HG02571 (cell line): Measurements from ENCODE around the gene INTS6.
A peak's percentile ranks its signal among the peaks of the same experiment; 100 is the strongest.
"Not testable (repeated sequence)": the region's sequence is repeated elsewhere in the genome, so short reads cannot be mapped to it uniquely, and the experiment has no call there.

Experiments
- ATAC-seq: cut with Tn5 transposase; IDR thresholded peaks from one replicate; pipeline ENCODE4 v1.9.1; 2021; ENCODE audit warnings: mild to moderate bottlenecking, moderate library complexity; ENCODE audit not compliant: unreplicated experiment

INTS6 gene

GRCh38 chr13:51415339-51415738 lies 37.5 kb downstream of the INTS6 start:
- not testable (repeated sequence) for ATAC-seq

- ATAC-seq = no peak
These were observed 40.4 kb downstream of the INTS6 start for GRCh38 chr13:51412431-51412830.

DNA sequence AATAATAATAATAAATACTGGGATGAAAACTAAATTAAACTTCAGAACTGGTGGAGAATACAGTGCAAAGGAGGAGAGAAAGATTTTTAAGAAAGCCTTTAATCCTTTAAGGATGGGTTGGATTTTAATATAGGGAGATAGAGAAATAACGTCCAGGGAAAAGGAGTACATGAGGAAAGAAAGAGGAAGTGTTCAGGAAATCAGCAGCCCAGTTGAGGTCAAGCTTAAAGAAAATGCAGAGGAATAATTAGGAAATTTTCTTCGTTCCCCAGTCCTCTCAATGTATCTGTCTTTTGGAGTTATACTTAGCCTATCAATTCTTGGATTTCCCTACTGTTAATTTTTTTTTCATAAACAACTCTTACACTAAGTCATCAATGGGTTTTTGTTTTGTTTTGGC lies 47.7 kb downstream of the INTS6 start:
- no peak for ATAC-seq

- ATAC-seq = no peak
These were observed 55.4 kb downstream of the INTS6 start for GRCh38 chr13:51397262-51397941.

DNA sequence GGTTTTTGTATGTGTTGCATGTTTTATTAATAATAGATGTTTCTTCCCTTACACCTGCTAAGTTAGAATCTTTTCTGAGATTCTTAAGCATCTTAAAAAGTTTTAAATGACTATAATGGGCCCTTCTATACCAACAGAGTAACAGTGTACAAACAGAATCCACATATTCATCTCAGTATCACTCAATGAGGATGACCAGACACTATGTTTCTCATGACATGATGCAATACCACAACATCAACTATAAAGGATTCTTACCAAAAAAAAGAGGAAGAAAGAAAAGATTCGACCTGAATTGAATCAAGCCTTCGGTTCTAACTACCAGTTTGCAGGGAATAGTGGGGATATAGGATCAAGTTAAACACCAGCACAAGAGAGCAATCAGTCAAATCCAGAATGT lies 56.5 kb downstream of the INTS6 start:
- ATAC-seq = peak; percentile 63

DNA sequence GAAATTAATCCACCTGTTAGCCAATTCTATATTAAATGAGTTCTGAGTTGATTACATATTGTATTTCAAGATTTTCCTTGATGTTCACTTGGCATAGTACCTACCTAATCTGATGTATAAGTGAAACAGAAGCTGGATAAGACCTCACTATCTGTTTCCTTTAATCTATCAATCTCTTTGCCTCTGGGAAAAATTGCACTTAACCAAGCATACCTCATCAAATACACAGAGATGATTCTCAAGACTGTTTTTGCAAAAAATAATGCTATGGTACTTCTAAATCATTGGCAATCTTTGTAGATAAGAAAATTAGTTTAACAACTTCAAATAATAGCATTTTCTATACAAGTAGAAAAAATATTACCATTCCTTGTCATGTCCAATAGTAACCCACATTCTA lies 58.1 kb downstream of the INTS6 start:
- ATAC-seq = no peak

GRCh38 chr13:51385114-51385513 lies 67.7 kb downstream of the INTS6 start:
- no peak for ATAC-seq

DNA sequence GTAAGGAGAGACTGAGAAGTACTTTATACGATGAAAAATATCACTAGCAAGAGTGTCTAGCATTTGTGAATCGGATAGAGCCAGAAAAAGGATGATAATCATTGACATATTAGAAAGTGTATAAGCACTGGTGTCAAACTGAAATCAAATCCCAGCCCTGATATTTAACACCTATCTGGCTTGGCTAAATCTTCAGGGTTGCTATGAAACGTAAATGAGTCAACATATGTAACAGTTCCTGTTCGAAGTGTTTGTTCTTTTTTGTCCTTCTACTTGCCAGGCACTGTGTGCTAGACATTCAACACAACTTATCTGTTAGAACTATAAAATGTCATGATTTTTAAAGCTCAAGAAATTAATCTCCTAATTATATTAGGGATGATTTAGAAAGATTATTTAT lies 72.6 kb downstream of the INTS6 start:
- no peak for ATAC-seq

- no peak for ATAC-seq
These were observed 79.4 kb downstream of the INTS6 start for GRCh38 chr13:51373451-51373850.

DNA sequence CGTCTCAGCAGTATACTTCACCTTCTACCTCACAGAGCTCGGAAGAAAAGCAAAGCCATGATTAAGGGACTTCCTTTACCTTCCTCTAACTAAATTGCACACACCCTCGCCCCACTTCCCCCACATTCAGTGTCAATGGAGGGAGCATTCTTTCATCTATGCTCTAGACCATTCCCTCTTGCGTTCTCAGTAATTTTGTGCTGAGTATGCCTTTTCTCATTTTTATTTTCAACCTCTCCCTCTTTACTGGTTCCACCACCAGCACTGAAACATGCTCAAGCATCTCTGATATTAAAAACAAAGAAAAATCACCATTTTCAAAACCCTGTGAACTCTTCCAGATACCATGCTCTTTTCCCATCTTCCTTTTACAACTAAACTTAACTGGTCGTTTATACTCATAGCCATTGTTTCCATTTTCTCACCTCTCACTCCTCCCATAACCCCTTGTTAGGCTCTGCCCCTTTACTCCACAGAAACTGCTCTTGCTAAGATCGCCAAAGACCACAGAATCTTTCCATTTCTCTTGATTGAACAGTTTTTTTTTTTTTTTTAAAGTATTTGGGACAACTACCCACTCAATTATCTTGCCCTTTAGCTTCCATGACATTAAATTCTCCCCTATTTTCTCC lies 81.0 kb downstream of the INTS6 start:
- ATAC-seq = no peak

GRCh38 chr13:51370811-51371210 lies 82.0 kb downstream of the INTS6 start:
- ATAC-seq = no peak

DNA sequence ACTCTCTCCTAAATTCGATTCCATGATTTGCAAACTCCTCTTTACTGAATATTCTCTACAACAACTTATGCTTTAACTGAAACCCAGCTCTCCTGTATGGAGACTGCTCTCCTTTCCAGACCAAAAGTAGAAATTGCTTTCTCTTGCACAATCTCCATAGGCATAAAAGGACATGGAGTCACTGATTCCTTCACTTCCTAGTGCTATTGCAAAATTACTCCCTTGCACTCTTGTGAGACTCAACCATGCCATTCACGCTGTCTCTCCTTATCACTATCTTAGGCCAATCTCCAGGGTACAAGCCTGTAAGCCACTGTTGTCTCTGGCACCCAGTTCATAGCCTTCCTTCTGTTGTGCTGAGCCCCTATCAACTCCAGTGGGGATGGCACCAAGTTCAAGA lies 82.7 kb downstream of the INTS6 start:
- no peak for ATAC-seq

DNA sequence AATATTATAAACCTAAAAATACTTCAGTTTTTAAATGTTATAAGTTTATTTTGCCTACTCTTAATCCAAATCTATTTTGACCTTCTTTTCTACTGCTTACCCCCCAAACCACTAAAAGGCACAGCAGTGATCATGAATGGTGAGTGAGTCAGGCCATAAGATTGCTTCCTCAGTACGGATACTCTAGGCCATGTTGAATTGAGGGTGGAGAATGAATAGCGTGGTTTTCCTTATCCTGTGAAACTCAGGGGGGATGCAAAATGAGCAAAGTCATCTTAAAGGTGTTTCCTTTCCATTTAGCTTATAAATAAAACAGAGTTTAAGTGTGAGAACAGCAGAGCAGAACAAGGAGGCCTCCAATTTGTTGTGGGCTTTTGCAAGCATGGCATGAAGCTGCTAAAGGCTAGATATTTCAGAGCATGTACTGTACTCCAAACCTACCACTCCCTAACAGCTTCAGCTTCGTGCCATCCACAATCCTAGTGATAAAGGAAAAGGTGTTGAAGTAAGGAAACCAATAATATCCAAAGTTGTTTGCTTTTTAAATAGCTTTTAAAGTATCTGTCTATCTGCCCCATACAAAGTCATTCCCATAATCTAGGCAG lies 88.3 kb downstream of the INTS6 start:
- no peak for ATAC-seq

DNA sequence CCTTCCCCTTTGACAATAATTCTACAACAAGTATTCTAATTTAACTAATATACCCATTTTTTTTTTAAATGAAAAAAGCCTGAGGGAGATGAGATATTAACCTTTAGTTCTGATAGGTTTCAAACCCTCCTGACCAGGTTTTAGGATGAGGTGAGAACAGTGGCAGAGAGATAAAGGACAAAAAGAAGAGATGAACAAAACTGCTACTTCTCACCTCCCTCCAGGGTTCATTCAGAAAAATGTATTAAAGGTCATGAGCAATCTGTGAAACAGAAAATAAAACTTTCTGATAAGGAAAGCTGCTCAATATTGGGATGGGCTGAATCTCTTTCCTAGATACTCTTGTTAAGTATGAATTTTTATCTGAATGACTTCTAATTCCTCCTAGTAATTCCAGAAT lies 89.2 kb downstream of the INTS6 start:
- ATAC-seq = no peak

GRCh38 chr13:51361106-51361505 lies 91.7 kb downstream of the INTS6 start:
- no peak for ATAC-seq

GRCh38 chr13:51360489-51360888 lies 92.3 kb downstream of the INTS6 start:
- no peak for ATAC-seq

GRCh38 chr13:51359352-51359751 lies 93.5 kb downstream of the INTS6 start:
- ATAC-seq = no peak

- ATAC-seq = no peak
These were observed 94.8 kb downstream of the INTS6 start for GRCh38 chr13:51357928-51358595.

GRCh38 chr13:51355217-51355616 lies 97.6 kb downstream of the INTS6 start:
- ATAC-seq = no peak

DNA sequence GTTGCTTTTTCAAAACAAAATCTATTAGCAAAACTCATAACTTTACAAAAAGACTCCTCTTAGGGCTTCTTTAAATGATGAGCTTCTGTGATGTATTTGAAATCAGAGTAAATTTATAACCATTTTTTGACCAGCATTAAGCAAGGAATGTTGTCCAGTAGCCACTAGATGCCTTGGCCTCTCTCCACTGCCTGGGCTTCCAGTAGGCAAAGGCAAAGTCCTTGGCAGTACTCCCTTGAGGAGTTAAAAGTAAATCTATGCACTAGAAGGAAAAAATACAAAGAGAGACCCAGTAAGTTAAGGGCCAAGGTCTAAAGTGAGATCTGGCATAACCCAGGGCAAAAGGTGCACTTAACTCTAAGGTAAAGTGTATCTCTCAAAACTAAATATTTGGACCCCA lies 103.8 kb downstream of the INTS6 start:
- ATAC-seq = no peak

GRCh38 chr13:51348069-51348967 lies 104.5 kb downstream of the INTS6 start:
- no peak for ATAC-seq
